Muscle layer of duodenum (tissue), 2 donors: ENCODE data around the gene IFRD2.
"Not testable (repeated sequence)": the region's sequence is repeated elsewhere in the genome, so short reads cannot be mapped to it uniquely, and the experiment has no call there.

Source experiments
- H3K27ac ChIP-seq: one replicate; pipeline ENCODE4 v1.7.0; 2013; ENCODE audit warnings: mild to moderate bottlenecking, low read length
- H3K27me3 ChIP-seq: one replicate; pipeline ENCODE4 v1.7.0; 2013; ENCODE audit warnings: low read depth, mild to moderate bottlenecking, control low read depth, low read length
- H3K36me3 ChIP-seq, 2 donors: one replicate each; pipeline ENCODE4 v1.7.0; 2013; ENCODE audit warnings: low read length in 2 of 2, control low read depth in 1 of 2, mild to moderate bottlenecking in 1 of 2; ENCODE audit not compliant: insufficient read depth in 2 of 2, control insufficient read depth in 1 of 2
- H3K4me1 ChIP-seq, 2 donors: one replicate each; pipeline ENCODE4 v1.7.0; 2013; ENCODE audit warnings: low read length in 2 of 2, mild to moderate bottlenecking in 2 of 2, control low read depth in 1 of 2, moderate library complexity in 1 of 2; ENCODE audit not compliant: insufficient read depth in 2 of 2, control insufficient read depth in 1 of 2
- H3K4me3 ChIP-seq, 2 donors: one replicate each; pipeline ENCODE4 v1.7.0; 2013; ENCODE audit warnings: low read length in 2 of 2, low read depth in 1 of 2, mild to moderate bottlenecking in 1 of 2
- H3K9me3 ChIP-seq, 2 donors: one replicate each; pipeline ENCODE4 v1.7.0; 2013; ENCODE audit warnings: low read length in 2 of 2, control low read depth in 1 of 2, mild to moderate bottlenecking in 1 of 2; ENCODE audit not compliant: control insufficient read depth in 1 of 2
- donor health status: healthy.

IFRD2 gene

DNA sequence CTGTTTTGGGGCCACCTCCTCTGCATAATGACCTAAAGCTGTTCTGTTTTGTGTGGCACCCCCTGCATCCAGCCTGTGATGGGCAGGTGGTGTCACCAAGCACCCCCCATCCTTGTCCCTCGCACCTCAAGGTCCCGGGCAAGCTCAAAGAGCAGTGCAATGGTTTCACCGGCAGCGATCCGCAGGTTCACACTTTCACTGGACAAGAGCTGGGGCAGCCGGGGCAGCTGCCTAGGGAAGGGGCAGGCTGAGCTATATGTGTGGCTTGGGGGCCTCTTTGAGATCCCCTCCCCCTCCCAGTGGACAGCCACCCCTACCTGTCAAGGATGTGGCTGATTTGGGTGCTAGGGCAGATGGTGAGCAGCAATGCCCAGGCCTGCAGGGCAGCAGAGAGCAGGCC is 3.1 kb downstream of the IFRD2 start:
- H3K27me3 ChIP-seq = no peaks in the 10 kb centered on the region
- H3K4me3 ChIP-seq = no peak overlapping the region
- H3K27ac ChIP-seq = no peak overlapping the region
- peaks cover 5 to 24% of the 10 kb centered on the region in 2 donors for H3K4me1 ChIP-seq
- peaks cover 32 to 43% of the 10 kb centered on the region in 2 donors for H3K36me3 ChIP-seq
- no peaks in the 10 kb centered on the region for H3K9me3 ChIP-seq

- H3K27me3 ChIP-seq = no peaks in the 10 kb centered on the region
- H3K9me3 ChIP-seq = no peaks in the 10 kb centered on the region
- H3K36me3 ChIP-seq = peaks cover 32 to 43% of the 10 kb centered on the region in 2 donors
Measured at GRCh38 chr3:50288387-50289007, 3.7 kb downstream of the IFRD2 start.

DNA sequence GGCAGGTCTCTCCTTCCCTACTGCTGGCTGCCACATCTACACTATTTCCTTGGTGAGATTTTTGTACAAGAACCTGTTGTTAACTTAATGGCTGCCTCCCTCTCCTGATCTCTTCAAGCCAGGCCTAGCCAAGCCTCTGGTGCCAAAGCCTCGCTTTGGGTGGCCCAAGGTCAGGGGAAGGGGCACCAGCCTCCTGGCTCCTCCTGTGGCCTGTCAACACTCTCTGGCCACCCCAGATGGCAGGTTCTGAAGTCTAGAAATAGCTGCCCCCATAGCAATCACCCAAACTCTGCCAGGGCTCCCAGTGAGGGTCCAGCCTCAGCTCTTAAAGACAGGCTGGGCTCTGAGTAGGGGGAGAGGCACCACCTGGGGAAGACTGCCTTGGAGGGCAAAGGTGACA is 5.0 kb downstream of the IFRD2 start:
- no peaks in the 10 kb centered on the region for H3K27me3 ChIP-seq
- no peaks in the 10 kb centered on the region for H3K9me3 ChIP-seq
- H3K27ac ChIP-seq = no peak overlapping the region
- H3K36me3 ChIP-seq = peaks cover 32 to 43% of the 10 kb centered on the region in 2 donors
- H3K4me1 ChIP-seq = peaks cover 0 to 14% of the 10 kb centered on the region in 2 donors
- no peak overlapping the region for H3K4me3 ChIP-seq

More at GRCh38 chr3:50288387-50289007, 3.7 kb downstream of the IFRD2 start:
- Histone ChIP-seq H3K4me1 (peaks cover 5 to 24% of the 10 kb centered on the region in 2 donors), H3K4me3 (no peak overlapping the region), H3K27ac (no peak overlapping the region)

- Histone ChIP-seq H3K4me1 (peaks cover 0 to 12% of the 10 kb centered on the region in 2 donors), H3K4me3 (no peak overlapping the region)
Measured at GRCh38 chr3:50286322-50287227, 5.7 kb downstream of the IFRD2 start.

DNA sequence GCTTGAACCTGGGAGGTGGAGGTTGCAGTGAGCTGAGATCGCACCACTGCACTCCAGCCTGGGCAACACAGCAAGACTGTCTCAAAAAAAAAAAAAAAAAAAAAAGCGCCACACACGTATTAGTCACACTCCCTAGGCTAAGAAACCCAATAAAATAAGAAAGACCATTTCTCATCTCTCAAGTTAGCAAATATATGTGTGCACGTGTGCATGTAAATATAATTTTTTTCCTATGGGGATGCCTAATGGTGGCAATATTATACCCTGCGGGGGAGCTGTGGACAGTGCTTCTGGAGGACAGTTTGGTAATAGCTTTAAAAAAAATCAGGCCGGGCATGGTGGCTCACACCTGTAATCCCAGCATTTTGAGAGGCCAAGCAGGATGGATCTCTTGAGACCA is 8.1 kb downstream of the IFRD2 start:
- peaks cover 23 to 29% of the 10 kb centered on the region in 2 donors for H3K36me3 ChIP-seq
- H3K27me3 ChIP-seq, H3K27ac ChIP-seq, H3K4me1 ChIP-seq, H3K9me3 ChIP-seq, H3K4me3 ChIP-seq: not testable (repeated sequence)

More at GRCh38 chr3:50286322-50287227, 5.7 kb downstream of the IFRD2 start:
- H3K27ac ChIP-seq = no peak overlapping the region
- peaks cover 32 to 43% of the 10 kb centered on the region in 2 donors for H3K36me3 ChIP-seq
- H3K27me3 ChIP-seq = no peaks in the 10 kb centered on the region
- no peaks in the 10 kb centered on the region for H3K9me3 ChIP-seq

GRCh38 chr3:50279255-50280016 is 12.8 kb downstream of the IFRD2 start:
- Histone ChIP-seq H3K4me3 (no peak overlapping the region), H3K4me1 (peaks cover 0 to 23% of the 10 kb centered on the region in 2 donors), H3K27me3 (peaks cover 4% of the 10 kb centered on the region), H3K27ac (no peak overlapping the region), H3K36me3 (peaks cover 0 to 3% of the 10 kb centered on the region in 2 donors), H3K9me3 (no peaks in the 10 kb centered on the region)

- Histone ChIP-seq H3K27ac (no peak within 1 kb of the TSS), H3K4me1 (peaks cover 0 to 28% of the 10 kb centered on the region in 2 donors), H3K36me3 (peaks cover 0 to 3% of the 10 kb centered on the region in 2 donors), H3K9me3 (no peaks in the 10 kb centered on the region), H3K27me3 (peaks cover 4% of the 10 kb centered on the region), H3K4me3 (no peak within 1 kb of the TSS)
Measured at GRCh38 chr3:50278880-50279224, 13.4 kb downstream of the IFRD2 start, which contains the start of gene LSMEM2. TSS of gene LSMEM2 (plus strand) at chr3:50279087. CDS start at chr3:50279114, 27 bp downstream.

DNA sequence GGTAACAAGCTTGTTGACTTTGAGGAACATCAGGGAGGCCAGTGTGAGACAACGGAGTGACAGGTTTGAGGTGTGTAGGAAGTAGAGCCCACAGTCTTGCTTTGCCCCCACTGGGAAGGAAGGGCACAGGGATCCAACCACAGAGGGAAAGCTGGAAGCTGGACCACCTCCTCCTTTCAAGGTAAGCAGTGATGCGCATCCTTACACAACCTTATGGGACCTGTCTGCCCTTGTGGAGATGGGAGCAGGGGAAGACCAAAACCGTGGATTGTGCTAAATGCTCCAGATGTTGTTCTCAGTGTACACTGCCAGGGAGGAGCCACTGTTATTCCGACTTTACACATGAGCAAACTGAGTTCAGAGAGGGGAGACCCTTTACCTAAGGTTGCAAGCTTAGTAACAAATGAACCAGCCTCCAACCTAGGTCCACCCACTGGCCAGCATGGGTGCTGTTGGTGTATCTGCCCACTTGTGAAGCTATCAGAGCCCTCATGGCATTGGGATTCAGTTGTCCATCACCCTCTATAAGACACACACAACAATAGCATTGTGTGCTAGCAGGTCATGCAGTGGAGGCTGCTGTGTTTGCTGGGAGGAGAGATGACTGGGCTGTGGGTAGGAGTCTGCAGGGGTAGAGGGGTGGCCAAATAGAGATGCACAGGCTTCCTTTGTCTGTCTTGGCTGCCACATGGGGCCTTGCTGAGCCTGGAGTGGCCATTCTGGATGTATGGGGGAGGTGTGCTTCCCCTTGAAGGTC is 13.9 kb downstream of the IFRD2 start:
- Histone ChIP-seq H3K27ac (no peak overlapping the region), H3K4me3 (no peak overlapping the region), H3K27me3 (peaks cover 4% of the 10 kb centered on the region), H3K36me3 (peaks cover 0 to 3% of the 10 kb centered on the region in 2 donors), H3K4me1 (peaks cover 0 to 33% of the 10 kb centered on the region in 2 donors), H3K9me3 (no peaks in the 10 kb centered on the region)

GRCh38 chr3:50276762-50277101 is 15.5 kb downstream of the IFRD2 start:
- Histone ChIP-seq H3K4me1 (peaks cover under 1 to 38% of the 10 kb centered on the region in 2 donors), H3K27me3 (peaks cover 4% of the 10 kb centered on the region), H3K9me3 (no peaks in the 10 kb centered on the region), H3K36me3 (peaks cover 0 to 3% of the 10 kb centered on the region in 2 donors), H3K4me3 (no peak overlapping the region), H3K27ac (no peak overlapping the region)

GRCh38 chr3:50275996-50276761 is 16.1 kb downstream of the IFRD2 start:
- no peaks in the 10 kb centered on the region for H3K9me3 ChIP-seq
- H3K36me3 ChIP-seq = peaks cover 0 to 3% of the 10 kb centered on the region in 2 donors

More at GRCh38 chr3:50275996-50276761, 16.1 kb downstream of the IFRD2 start:
- H3K27me3 ChIP-seq = peaks cover 4% of the 10 kb centered on the region
- no peak overlapping the region for H3K4me3 ChIP-seq
- peaks cover 5 to 38% of the 10 kb centered on the region in 2 donors for H3K4me1 ChIP-seq
- H3K27ac ChIP-seq = no peak overlapping the region
